IMR-90 (cell line): ENCODE results near the gene PTGDR. TPM values are rescaled to one million over a fixed set of nuclear protein-coding genes. Genes with fewer than 3 reads are reported as not detected.

ENCODE experiments used
- ATAC-seq: fragments of 200-7000 bp; cut with Tn5 transposase; 2 replicates; pipeline ENCODE4 v1.9.1; 2020; ENCODE audit warnings: low read depth, mild to moderate bottlenecking, moderate library complexity
- BruUV-seq: library from RNA; stranded (reverse); fragments of 400-500 nt; replicated peaks from 2 replicates; lab custom pipeline; 2021; lab: Mats Ljungman, UMichigan
- CTCF ChIA-PET: fragments of 300-600 bp; formaldehyde crosslinking; extraction: SDS; loops from one replicate; lab custom pipeline; 2021; ENCODE audit warnings: antibody characterized with exemption; lab: Yijun Ruan, JAX
- POLR2A ChIA-PET: fragments of 300-600 bp; sonication (Branson Sonifier 250); formaldehyde crosslinking; loops from one replicate; lab custom pipeline; 2022; ENCODE audit warnings: antibody characterized with exemption; ENCODE audit not compliant: unreplicated experiment; lab: Charles Lee
- DNase-seq: peaks from one replicate; pipeline ENCODE4 v3.0.0; 2013
- H2AFZ ChIP-seq: replicated peaks from 2 replicates; pipeline ENCODE3; 2013; ENCODE audit warnings: low read length, mild to moderate bottlenecking; ENCODE audit not compliant: poor library complexity
- H2AK5ac ChIP-seq: 2 replicates; pipeline ENCODE4 v1.6.1; 2013; ENCODE audit warnings: low read depth, low read length, inconsistent platforms
- H2AK9ac ChIP-seq: replicated peaks from 2 replicates; pipeline ENCODE3; 2013; ENCODE audit warnings: mild to moderate bottlenecking, low read depth, low read length, moderate library complexity; ENCODE audit not compliant: poor library complexity
- H2BK120ac ChIP-seq: 2 replicates; pipeline ENCODE4 v1.6.1; 2013; ENCODE audit warnings: low read depth, low read length, inconsistent platforms
- H2BK15ac ChIP-seq: 3 replicates; pipeline ENCODE4 v1.6.1; 2013; ENCODE audit warnings: low read depth, low read length, inconsistent platforms
- H2BK20ac ChIP-seq: 2 replicates; pipeline ENCODE4 v1.6.1; 2013; ENCODE audit warnings: low read depth, mild to moderate bottlenecking, inconsistent platforms, low read length, moderate library complexity
- H2BK5ac ChIP-seq: 2 replicates; pipeline ENCODE4 v1.6.1; 2013; ENCODE audit warnings: mild to moderate bottlenecking, low read depth, low read length, inconsistent platforms; ENCODE audit not compliant: poor library complexity, severe bottlenecking
- H3K14ac ChIP-seq: replicated peaks from 2 replicates; pipeline ENCODE4 v1.6.1; 2013; ENCODE audit warnings: low read depth, low read length, inconsistent platforms
- H3K18ac ChIP-seq: 2 replicates; pipeline ENCODE4 v1.6.1; 2013; ENCODE audit warnings: low read depth, low read length, control low read depth
- H3K23ac ChIP-seq: 2 replicates; pipeline ENCODE4 v1.6.1; 2013; ENCODE audit warnings: low read depth, low read length, inconsistent platforms
- H3K27ac ChIP-seq: 2 replicates; pipeline ENCODE4 v1.5.1; 2013; ENCODE audit warnings: mild to moderate bottlenecking, control low read depth, low read length; ENCODE audit not compliant: insufficient read depth
- H3K27me3 ChIP-seq: 2 replicates; pipeline ENCODE4 v1.6.1; 2013; ENCODE audit warnings: low read length; ENCODE audit not compliant: control insufficient read depth, insufficient read depth
- H3K36me3 ChIP-seq: 2 replicates; pipeline ENCODE4 v1.6.1; 2013; ENCODE audit warnings: low read length, mixed read lengths; ENCODE audit not compliant: control insufficient read depth, insufficient read depth
- H3K4ac ChIP-seq: 2 replicates; pipeline ENCODE4 v1.6.1; 2013; ENCODE audit warnings: low read depth, low read length, inconsistent platforms
- H3K4me1 ChIP-seq: 2 replicates; pipeline ENCODE4 v1.6.1; 2013; ENCODE audit warnings: low read length, mixed read lengths; ENCODE audit not compliant: control insufficient read depth, insufficient read depth
- H3K4me2 ChIP-seq: 2 replicates; pipeline ENCODE4 v1.6.1; 2013; ENCODE audit warnings: low read depth, mild to moderate bottlenecking, control low read depth, low read length, moderate library complexity
- H3K4me3 ChIP-seq: 2 replicates; pipeline ENCODE4 v1.5.1; 2013; ENCODE audit warnings: low read depth, mild to moderate bottlenecking, control low read depth, low read length, moderate library complexity; ENCODE audit not compliant: insufficient read depth
- H3K56ac ChIP-seq: 2 replicates; pipeline ENCODE4 v1.6.1; 2013; ENCODE audit warnings: low read length, inconsistent platforms; ENCODE audit not compliant: insufficient read depth; ENCODE audit errors: extremely low read depth
- H3K79me1 ChIP-seq, 2 experiments: 2 replicates each; pipeline ENCODE4 v1.6.1; 2013; ENCODE audit warnings: low read length in 2 of 2, inconsistent platforms in 1 of 2, low read depth in 1 of 2
- H3K9ac ChIP-seq: 2 replicates; pipeline ENCODE4 v1.6.1; 2013; ENCODE audit warnings: low read depth, low read length, control low read depth
- H3K9me1 ChIP-seq: 2 replicates; pipeline ENCODE4 v1.6.1; 2013; ENCODE audit warnings: low read length, inconsistent platforms; ENCODE audit not compliant: insufficient read depth
- H3K9me3 ChIP-seq: 2 replicates; pipeline ENCODE4 v1.6.1; 2013; ENCODE audit warnings: low read length; ENCODE audit not compliant: control insufficient read depth, insufficient read depth
- H4K20me1 ChIP-seq: 2 replicates; pipeline ENCODE4 v1.6.1; 2013; ENCODE audit warnings: low read length, inconsistent platforms; ENCODE audit not compliant: insufficient read depth
- H4K5ac ChIP-seq: 2 replicates; pipeline ENCODE4 v1.6.1; 2013; ENCODE audit warnings: mild to moderate bottlenecking, low read depth, low read length, control low read depth
- H4K8ac ChIP-seq, 2 experiments: 2 replicates each; pipeline ENCODE4 v1.6.1; 2013; ENCODE audit warnings: low read depth in 2 of 2, low read length in 2 of 2, control low read depth in 1 of 2, inconsistent platforms in 1 of 2
- H4K91ac ChIP-seq: 2 replicates; pipeline ENCODE4 v1.6.1; 2013; ENCODE audit warnings: low read depth, low read length, inconsistent platforms; ENCODE audit not compliant: insufficient read depth
- BHLHE40 ChIP-seq: fragments of 150-350 bp; IDR thresholded peaks from 2 replicates; pipeline ENCODE4 v1.6.1; 2016; ENCODE audit warnings: mild to moderate bottlenecking, low read depth, low read length
- CEBPB ChIP-seq: IDR thresholded peaks from 2 replicates; pipeline ENCODE4 v1.6.1; 2012; ENCODE audit warnings: low read depth, low read length, improper control_type of control experiment
- CHD1 ChIP-seq: IDR thresholded peaks from 2 replicates; pipeline ENCODE4 v1.6.1; 2012; ENCODE audit warnings: low read depth, low read length, improper control_type of control experiment
- CTCF ChIP-seq: conservative IDR thresholded peaks from 2 replicates; pipeline ENCODE4 v1.5.1; 2012; ENCODE audit warnings: mild to moderate bottlenecking, low read depth, low read length, improper control_type of control experiment
- FOS ChIP-seq: fragments of 150-350 bp; IDR thresholded peaks from 2 replicates; pipeline ENCODE4 v1.6.1; 2016; ENCODE audit warnings: low read depth, low read length
- MAFK ChIP-seq: IDR thresholded peaks from 2 replicates; pipeline ENCODE4 v1.6.1; 2012; ENCODE audit warnings: low read depth, low read length, improper control_type of control experiment
- MAZ ChIP-seq: IDR thresholded peaks from 2 replicates; pipeline ENCODE4 v1.6.1; 2012; ENCODE audit warnings: low read depth, mild to moderate bottlenecking, low read length, improper control_type of control experiment, moderate library complexity, borderline replicate concordance
- MXI1 ChIP-seq: IDR thresholded peaks from 2 replicates; pipeline ENCODE4 v1.6.1; 2012; ENCODE audit warnings: low read depth, mild to moderate bottlenecking, low read length, moderate library complexity, borderline replicate concordance
- NFE2L2 ChIP-seq: fragments of 150-350 bp; IDR thresholded peaks from 2 replicates; pipeline ENCODE4 v1.6.1; 2016; ENCODE audit warnings: low read depth, mild to moderate bottlenecking, low read length
- POLR2A ChIP-seq: IDR thresholded peaks from 2 replicates; pipeline ENCODE4 v1.6.1; 2012; ENCODE audit warnings: mild to moderate bottlenecking, low read depth, low read length
- RAD21 ChIP-seq: IDR thresholded peaks from 2 replicates; pipeline ENCODE4 v1.6.1; 2012; ENCODE audit warnings: low read length, improper control_type of control experiment
- RCOR1 ChIP-seq: IDR thresholded peaks from 2 replicates; pipeline ENCODE4 v1.6.1; 2012; ENCODE audit warnings: mild to moderate bottlenecking, low read length, improper control_type of control experiment; ENCODE audit not compliant: insufficient replicate concordance
- RFX5 ChIP-seq: IDR thresholded peaks from 2 replicates; pipeline ENCODE4 v1.8.0; 2012; ENCODE audit warnings: low read depth, mild to moderate bottlenecking, low read length, moderate library complexity
- USF2 ChIP-seq: fragments of 150-350 bp; IDR thresholded peaks from 2 replicates; pipeline ENCODE4 v1.6.1; 2017; ENCODE audit warnings: mild to moderate bottlenecking, antibody characterized with exemption, low read length, low read depth
- WGBS, 2 experiments: methylation state at CpG; one replicate each; pipeline versions ENCODE4 v1.1.5 to v1.1.7; 2013; ENCODE audit warnings: missing lambda C conversion rate in 2 of 2; ENCODE audit not compliant: insufficient read length in 1 of 2; ENCODE audit errors: extremely low coverage in 2 of 2; 5-methylcytosine and 5-hydroxymethylcytosine counted together
- dilution Hi-C: fragments of 300-500 bp; cut with HindIII; formaldehyde crosslinking; loops from one replicate; pipeline ENCODE4 v1.14.3; 2018; ENCODE audit warnings: low sequenced_read_pairs; ENCODE audit not compliant: unreplicated experiment
- in situ Hi-C: fragments of 300-500 bp; cut with MboI; formaldehyde crosslinking; loops from 3 replicates; pipeline ENCODE4 v1.14.3; 2019; ENCODE audit warnings: low sequenced_read_pairs, inconsistent platforms, mixed read lengths
- intact Hi-C: fragments of 100-400 bp; cut with micrococcal nuclease; formaldehyde crosslinking; loops from 2 replicates; pipeline ENCODE4 v1.10.0; 2022
- polyA plus RNA-seq, 3 experiments: library from polyadenylated mRNA; depleted of rRNA; stranded (reverse); fragments of >200 nt; gene quantifications; 2 replicates each; pipeline ENCODE4 v1.2.3, GENCODE V29; 2012; ENCODE audit warnings: low replicate concordance in 1 of 3
- total RNA-seq: library from RNA; depleted of rRNA; stranded (reverse); fragments of >200 nt; gene quantifications from 2 replicates; pipeline ENCODE4 v1.2.3, GENCODE V29; 2012

PTGDR gene
- total and polyA plus RNA-seq, 2 of the 4 experiments (the other 2 are of a cell fraction): not detected

DNA sequence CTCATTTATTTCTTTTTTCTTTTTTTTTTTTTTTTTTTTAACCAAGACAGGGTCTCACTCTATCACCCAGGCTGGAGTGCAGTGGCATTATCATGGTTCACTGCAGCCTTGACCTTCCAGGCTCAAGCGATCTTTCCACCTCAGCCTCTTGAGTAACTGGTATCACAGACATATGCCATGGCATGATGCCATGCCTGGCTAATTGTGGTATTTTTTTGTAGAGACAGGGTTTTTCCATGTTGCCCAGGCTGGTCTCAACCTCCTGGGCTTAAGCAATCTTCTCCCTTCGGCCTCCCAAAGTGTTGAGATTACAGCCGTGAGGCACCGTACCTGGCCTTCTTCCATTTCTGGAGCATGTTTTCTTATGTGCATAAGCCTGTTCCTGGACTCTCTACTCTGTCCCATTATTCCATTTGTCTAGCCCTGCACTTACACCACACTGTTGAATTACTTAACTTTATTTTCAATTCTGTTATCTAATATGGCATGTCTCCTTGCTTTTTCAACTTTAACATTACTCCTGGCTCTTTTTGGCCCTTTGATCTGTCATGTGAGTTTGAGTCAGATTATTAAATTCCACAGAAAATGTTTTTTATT lies 47.9 kb upstream of the PTGDR start (continued):
- TF ChIP-seq CEBPB (no peak), RFX5 (no peak)

GRCh38 chr14:52220924-52221811 lies 46.3 kb upstream of the PTGDR start:
- dilution Hi-C loops: no loop called here
- no peak overlapping the region for H3K27ac ChIP-seq
- H2AFZ ChIP-seq: peak overlapping the region; percentile 81
- no peak overlapping the region; a peak in 1 of 4 replicates for H4K8ac ChIP-seq
- no peak overlapping the region for H3K56ac ChIP-seq
- peak overlapping the region; percentile 70 for H2AK9ac ChIP-seq
- DNase-seq: no peak
- no peak overlapping the region for H3K9ac ChIP-seq
- no peak overlapping the region for H4K91ac ChIP-seq
- in situ Hi-C loops: no loop called here
- H3K4me3 ChIP-seq: no peak overlapping the region
- ChIA-PET CTCF (interaction anchor here (0.7 kb wide), 1 partner anchor 66 kb away, joined by 4 read pairs; no protein-coding TSS in a partner anchor), POLR2A (no interaction called here)
- no peak overlapping the region for H2BK15ac ChIP-seq
- no peaks in the 10 kb centered on the region for H3K9me1 ChIP-seq
- no peak overlapping the region for H3K23ac ChIP-seq
- H3K36me3 ChIP-seq: no peaks in the 10 kb centered on the region
- ATAC-seq: no peak
- intact Hi-C loops: no loop called here
- H3K4me1 ChIP-seq: peaks cover 3% of the 10 kb centered on the region; the same call in 1 of the 2 replicates
- H3K27me3 ChIP-seq: peaks cover 6% of the 10 kb centered on the region
- no peaks in the 10 kb centered on the region for H3K79me1 ChIP-seq
- H4K20me1 ChIP-seq: no peaks in the 10 kb centered on the region
- no peak overlapping the region for H3K18ac ChIP-seq
- H2BK5ac ChIP-seq: no peak overlapping the region
- H3K9me3 ChIP-seq: no peaks in the 10 kb centered on the region
- no peak overlapping the region for H2AK5ac ChIP-seq
- no CpG with 5 or more reads among the region's 7 CpGs for WGBS, 2 experiments
- H4K5ac ChIP-seq: no peak overlapping the region; the same call in 1 of the 2 replicates
- H3K4ac ChIP-seq: no peak overlapping the region
- no peak overlapping the region for H3K14ac ChIP-seq
- H2BK120ac ChIP-seq: no peak overlapping the region
- no peak overlapping the region for H2BK20ac ChIP-seq
- peak overlapping the region; percentile 44 for H3K4me2 ChIP-seq
- no TSS peak for BruUV-seq
- no peak for TF ChIP-seq CHD1
- TF ChIP-seq BHLHE40: no peak
- no peak for TF ChIP-seq POLR2A
- TF ChIP-seq MAZ: no peak
- TF ChIP-seq USF2: no peak
- TF ChIP-seq MAFK: no peak
- no peak for TF ChIP-seq FOS
- TF ChIP-seq MXI1: no peak
- no peak for TF ChIP-seq NFE2L2
- no peak for TF ChIP-seq CTCF
- TF ChIP-seq RCOR1: no peak
- TF ChIP-seq RAD21: no peak
- TF ChIP-seq CEBPB: no peak
